OCI-LY1 (cell line): Measurements from ENCODE around the gene DCDC2.

Experiments
- H2AFZ ChIP-seq: fragments of 200-600 bp; sonication (generic), shearing (Covaris generic); 2 replicates; pipeline ENCODE4 v1.6.0; 2014; ENCODE audit warnings: antibody characterized with exemption, mild to moderate bottlenecking, low read length
- H3F3A ChIP-seq: fragments of 200-600 bp; sonication (generic), shearing (Covaris generic); 2 replicates; pipeline ENCODE4 v1.6.0; 2014; ENCODE audit warnings: mild to moderate bottlenecking, antibody characterized with exemption, low read length, moderate library complexity; ENCODE audit not compliant: insufficient read depth
- H3K27ac ChIP-seq: fragments of 200-600 bp; sonication (generic); 2 replicates; pipeline ENCODE4 v1.5.1; 2014; ENCODE audit warnings: low read length, mixed run types, mild to moderate bottlenecking, low read depth; ENCODE audit not compliant: poor library complexity, severe bottlenecking
- H3K27me3 ChIP-seq: fragments of 200-600 bp; sonication (generic); 2 replicates; pipeline ENCODE4 v1.6.0; 2014; ENCODE audit warnings: antibody characterized with exemption, mild to moderate bottlenecking, low read length, moderate library complexity; ENCODE audit not compliant: insufficient read depth
- H3K36me3 ChIP-seq: fragments of 200-600 bp; sonication (generic); 2 replicates; pipeline ENCODE4 v1.6.1; 2014; ENCODE audit warnings: mild to moderate bottlenecking, antibody characterized with exemption, low read length, moderate library complexity, mixed read lengths; ENCODE audit not compliant: insufficient read depth
- H3K4me1 ChIP-seq: fragments of 200-600 bp; sonication (generic); 2 replicates; pipeline ENCODE4 v1.5.1; 2014; ENCODE audit warnings: mild to moderate bottlenecking, low read length, moderate library complexity; ENCODE audit not compliant: insufficient read depth, severe bottlenecking
- H3K4me2 ChIP-seq: fragments of 200-600 bp; sonication (generic), shearing (Covaris generic); 2 replicates; pipeline ENCODE4 v1.6.1; 2014; ENCODE audit warnings: low read length
- H3K4me3 ChIP-seq: fragments of 200-600 bp; sonication (generic); 2 replicates; pipeline ENCODE4 v1.5.1; 2014; ENCODE audit warnings: low read length, low read depth, mild to moderate bottlenecking, mixed read lengths; ENCODE audit not compliant: poor library complexity, severe bottlenecking
- H3K79me2 ChIP-seq: fragments of 200-600 bp; shearing (Covaris generic); 2 replicates; pipeline ENCODE4 v1.6.1; 2016; ENCODE audit warnings: mixed run types, low read length, mixed read lengths; ENCODE audit not compliant: insufficient read depth
- H3K9ac ChIP-seq: fragments of 200-600 bp; sonication (generic), shearing (Covaris generic); 2 replicates; pipeline ENCODE4 v1.6.1; 2014; ENCODE audit warnings: mild to moderate bottlenecking, low read length, mixed read lengths
- H3K9me2 ChIP-seq: fragments of 200-600 bp; sonication (generic), shearing (Covaris generic); 2 replicates; pipeline ENCODE4 v1.6.1; 2014; ENCODE audit warnings: low read depth, mild to moderate bottlenecking, low read length, mixed read lengths
- H3K9me3 ChIP-seq: fragments of 200-600 bp; shearing (Covaris generic); 2 replicates; pipeline ENCODE4 v1.6.1; 2014; ENCODE audit warnings: low read length, mixed read lengths
- H4K20me1 ChIP-seq: fragments of 200-600 bp; sonication (generic), shearing (Covaris generic); 2 replicates; pipeline ENCODE4 v1.6.0; 2016; ENCODE audit warnings: mild to moderate bottlenecking, low read length; ENCODE audit not compliant: insufficient read depth
- CTCF ChIP-seq: fragments of 200-600 bp; sonication (generic), shearing (Covaris generic); IDR thresholded peaks from 2 replicates; pipeline ENCODE4 v1.5.1; 2017; ENCODE audit warnings: mild to moderate bottlenecking, antibody characterized with exemption, low read length, moderate library complexity, mixed read lengths
- EZH2 ChIP-seq: fragments of 200-600 bp; sonication (generic), shearing (Covaris generic); IDR thresholded peaks from 2 replicates; pipeline ENCODE4 v1.8.0; 2017; ENCODE audit warnings: borderline replicate concordance, mixed run types, mild to moderate bottlenecking, antibody characterized with exemption, low read length, moderate library complexity, mixed read lengths

The DCDC2 gene

DNA sequence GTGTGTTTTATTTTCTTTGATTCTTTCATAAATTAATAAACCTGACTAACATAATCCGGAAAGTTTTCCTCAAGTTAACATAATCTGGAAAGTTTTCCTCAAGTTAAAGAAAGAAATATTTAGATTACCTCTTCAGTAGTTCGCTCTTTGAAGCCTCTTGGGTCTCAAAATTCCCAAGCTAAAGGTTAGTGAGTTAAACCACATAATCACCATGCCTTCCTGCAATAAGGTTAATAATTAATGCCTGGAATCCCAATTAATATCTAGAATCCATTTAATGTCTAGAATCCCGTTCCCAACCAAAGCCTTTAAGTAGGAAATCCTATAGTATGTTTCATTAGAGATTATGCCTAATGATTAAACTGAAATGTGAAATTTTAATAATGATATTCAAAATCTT lies 12.9 kb downstream of the DCDC2 start:
- H3K27ac ChIP-seq = no peak overlapping the region
- no peak overlapping the region for H3K9ac ChIP-seq
- H3K9me3 ChIP-seq = no peaks in the 10 kb centered on the region
- no peaks in the 10 kb centered on the region for H3K4me1 ChIP-seq
- no peak overlapping the region for H3K4me2 ChIP-seq
- H2AFZ ChIP-seq = no peak overlapping the region
- H3K9me2 ChIP-seq = no peaks in the 10 kb centered on the region
- H3K79me2 ChIP-seq = no peaks in the 10 kb centered on the region
- no peaks in the 10 kb centered on the region for H4K20me1 ChIP-seq
- H3K4me3 ChIP-seq = no peak overlapping the region
- H3K36me3 ChIP-seq = no peaks in the 10 kb centered on the region
- no peaks in the 10 kb centered on the region; the same call in 1 of the 2 replicates for H3K27me3 ChIP-seq
- TF ChIP-seq CTCF (no peak), EZH2 (no peak)
- no peaks in the 10 kb centered on the region for H3F3A ChIP-seq

- no peak overlapping the region for H3K27ac ChIP-seq
- TF ChIP-seq CTCF (no peak), EZH2 (no peak)
- no peaks in the 10 kb centered on the region for H3K36me3 ChIP-seq
- H4K20me1 ChIP-seq = no peaks in the 10 kb centered on the region
- H2AFZ ChIP-seq = no peak overlapping the region
- H3K4me3 ChIP-seq = no peak overlapping the region
- H3K9me3 ChIP-seq = 0 out of 2 replicates have a peak, but pooled peaks cover 2% of the 10 kb centered on the region
- H3K9ac ChIP-seq = no peak overlapping the region
- no peaks in the 10 kb centered on the region for H3K4me1 ChIP-seq
- H3K4me2 ChIP-seq = no peak overlapping the region
- no peaks in the 10 kb centered on the region; the same call in none of the 2 replicates for H3K27me3 ChIP-seq
- H3K79me2 ChIP-seq = no peaks in the 10 kb centered on the region
- no peaks in the 10 kb centered on the region for H3F3A ChIP-seq
- H3K9me2 ChIP-seq = no peaks in the 10 kb centered on the region
Measured at GRCh38 chr6:24340998-24341938, 16.6 kb downstream of the DCDC2 start.

- no peak overlapping the region for H3K4me3 ChIP-seq
- H3F3A ChIP-seq = no peaks in the 10 kb centered on the region
- H3K27ac ChIP-seq = no peak overlapping the region
- H3K79me2 ChIP-seq = no peaks in the 10 kb centered on the region
- H3K4me2 ChIP-seq = no peak overlapping the region
- no peaks in the 10 kb centered on the region for H3K4me1 ChIP-seq
- no peak overlapping the region for H3K9ac ChIP-seq
- H3K9me2 ChIP-seq = no peaks in the 10 kb centered on the region
- no peaks in the 10 kb centered on the region for H3K36me3 ChIP-seq
- H2AFZ ChIP-seq = no peak overlapping the region
- H3K27me3 ChIP-seq = no peaks in the 10 kb centered on the region; the same call in none of the 2 replicates
- TF ChIP-seq EZH2 (no peak), CTCF (no peak)
- H3K9me3 ChIP-seq = 0 out of 2 replicates have a peak, but pooled peaks cover 2% of the 10 kb centered on the region
- H4K20me1 ChIP-seq = no peaks in the 10 kb centered on the region
Measured at GRCh38 chr6:24339932-24340331, 17.9 kb downstream of the DCDC2 start.
